GM21576 (cell line): ENCODE data around the gene B4GAT1.
A peak's percentile ranks its signal among the peaks of the same experiment; 100 is the strongest.

Experiments
- ATAC-seq: cut with Tn5 transposase; IDR thresholded peaks from one replicate; pipeline ENCODE4 v1.9.1; 2021; ENCODE audit warnings: mild to moderate bottlenecking, moderate library complexity; ENCODE audit not compliant: unreplicated experiment

Gene B4GAT1

GRCh38 chr11:66338276-66339161 lies 8.9 kb downstream of the B4GAT1 start:
- no peak for ATAC-seq

- ATAC-seq: no peak
These were observed 10.1 kb downstream of the B4GAT1 start for GRCh38 chr11:66337103-66337899.

- peak; percentile 44 for ATAC-seq
These were observed 11.0 kb downstream of the B4GAT1 start, which contains the start of gene RIN1 for GRCh38 chr11:66336234-66337102. Gene RIN1, minus strand, starts transcription at chr11:66336434. Its CDS starts 32 bp downstream, at chr11:66336402.

- no peak for ATAC-seq
These were observed 11.7 kb downstream of the B4GAT1 start for GRCh38 chr11:66335531-66336233.

- no peak for ATAC-seq
These were observed 12.6 kb downstream of the B4GAT1 start for GRCh38 chr11:66334605-66335442.

- no peak for ATAC-seq
These were observed 13.4 kb downstream of the B4GAT1 start for GRCh38 chr11:66333896-66334604.

GRCh38 chr11:66333220-66333877 lies 14.1 kb downstream of the B4GAT1 start:
- no peak for ATAC-seq

GRCh38 chr11:66332371-66333219 lies 14.8 kb downstream of the B4GAT1 start:
- ATAC-seq: no peak

- no peak for ATAC-seq
These were observed 15.7 kb downstream of the B4GAT1 start for GRCh38 chr11:66331542-66332370.

- ATAC-seq: no peak
These were observed 16.5 kb downstream of the B4GAT1 start for GRCh38 chr11:66330931-66331330.

- ATAC-seq: no peak
These were observed 18.2 kb downstream of the B4GAT1 start for GRCh38 chr11:66329165-66329673.

- ATAC-seq: peak; percentile 43
These were observed 18.9 kb downstream of the B4GAT1 start for GRCh38 chr11:66328302-66329144.

- no peak for ATAC-seq
These were observed 19.5 kb downstream of the B4GAT1 start for GRCh38 chr11:66328031-66328301.

- no peak for ATAC-seq
These were observed 20.0 kb downstream of the B4GAT1 start for GRCh38 chr11:66327171-66328030.
